Measurements from ENCODE around the gene TAAR2. TPM values are rescaled to one million over a fixed set of nuclear protein-coding genes. Genes with fewer than 3 reads are reported as not detected.

The TAAR2 gene
- total RNA-seq = not detected
- long read RNA-seq = 0 reads

DNA sequence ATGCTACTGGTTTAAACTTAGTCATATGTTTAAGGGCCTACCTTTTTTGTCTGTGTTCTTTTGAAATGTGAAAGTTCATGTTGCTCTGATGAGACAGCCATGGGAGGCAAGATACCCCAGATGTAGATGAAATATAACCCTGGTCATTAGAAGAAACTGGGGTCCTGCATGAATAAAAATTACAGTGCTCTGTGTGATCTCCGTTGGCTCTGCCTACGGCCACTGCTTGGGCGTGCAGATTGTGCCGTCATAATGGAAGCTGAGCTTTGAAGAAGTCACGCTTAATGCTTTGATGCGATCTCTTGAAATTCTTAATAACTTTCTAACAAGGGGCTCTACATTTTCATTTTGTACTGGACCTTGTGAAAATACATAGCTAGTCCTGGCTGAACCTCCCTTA is at the start of gene TAAR2:
TAAR2 (minus strand) TSS at position 101 of the 400 bp plus-strand sequence; CDS start at position 101, 0 bp downstream.
- Histone ChIP-seq H3K36me3 (no peaks in the 10 kb centered on the region), H3K27ac (no peak within 1 kb of the TSS), H3K4me1 (no peaks in the 10 kb centered on the region), H3K9me3 (no peaks in the 10 kb centered on the region), H3K4me3 (no peak within 1 kb of the TSS), H3K27me3 (no peaks in the 10 kb centered on the region)
- intact Hi-C loops (cut with DNase I) = no loop called here
- ATAC-seq = no peak
- WGBS (ENCODE audit: insufficient coverage, low coverage, low lambda C conversion rate, missing lambda C conversion rate) = 94% methylated on average over 2 of the region's 6 CpGs
- TF ChIP-seq POLR2A (IDR thresholded peaks at IDR 0.05) (no peak), CTCF (IDR thresholded peaks at IDR 0.05) (no peak)
- no peak for DNase-seq

DNA sequence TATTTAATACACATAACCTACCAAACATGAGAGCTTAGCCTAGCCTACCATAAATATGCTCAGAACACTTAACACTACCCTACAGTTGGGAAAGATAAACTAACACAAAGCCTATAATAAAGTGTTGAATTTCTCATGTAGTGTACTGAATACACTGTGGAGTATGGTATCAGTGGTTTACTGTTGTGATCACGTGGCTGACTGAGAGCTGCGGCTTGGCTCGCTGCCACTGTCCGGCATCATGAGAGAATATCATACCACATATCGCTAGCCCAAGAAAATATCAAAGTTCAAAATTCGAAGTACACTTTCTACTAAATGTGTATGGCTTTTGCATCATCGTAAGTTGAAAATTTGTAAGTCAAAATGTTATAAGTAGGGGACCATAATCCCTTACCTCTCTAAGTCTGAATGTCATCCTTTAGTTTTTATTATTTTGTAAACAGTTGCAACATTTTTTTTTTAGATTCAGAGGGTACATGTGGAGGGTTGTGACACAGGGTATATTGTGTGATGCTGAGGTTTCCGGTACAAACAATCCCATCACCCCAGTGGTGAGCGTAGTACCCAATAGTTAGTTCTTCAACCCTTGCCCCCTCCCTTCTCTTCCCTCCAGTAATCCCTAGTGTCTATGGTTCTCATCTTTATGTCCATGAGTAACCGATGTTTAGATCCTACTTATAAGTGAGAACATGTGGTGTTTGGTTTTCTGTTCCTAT is 49.5 kb upstream of the TAAR2 start:
- Histone ChIP-seq H3K36me3 (no peaks in the 10 kb centered on the region), H3K27ac (no peak overlapping the region), H3K27me3 (no peaks in the 10 kb centered on the region), H3K4me3 (no peak overlapping the region), H3K9me3 (no peaks in the 10 kb centered on the region), H3K4me1 (peaks cover 0 to 21% (median 7%) of the 10 kb centered on the region in 4 donors)
- 58% methylated on average over 10 of the region's 10 CpGs for WGBS (ENCODE audit: insufficient coverage, low coverage, low lambda C conversion rate, missing lambda C conversion rate)
- intact Hi-C loops (cut with DNase I) = loop anchor here in 1 of 2 donors (10.0 kb wide), 1 partner anchor 101 kb away; no protein-coding TSS in a partner anchor
- TF ChIP-seq CTCF (IDR thresholded peaks at IDR 0.05) (no peak), POLR2A (IDR thresholded peaks at IDR 0.05) (no peak)
- DNase-seq = peak in 1 of 3 donors; percentile 24
- ATAC-seq = peak in 1 of 4 donors; percentile 39

DNA sequence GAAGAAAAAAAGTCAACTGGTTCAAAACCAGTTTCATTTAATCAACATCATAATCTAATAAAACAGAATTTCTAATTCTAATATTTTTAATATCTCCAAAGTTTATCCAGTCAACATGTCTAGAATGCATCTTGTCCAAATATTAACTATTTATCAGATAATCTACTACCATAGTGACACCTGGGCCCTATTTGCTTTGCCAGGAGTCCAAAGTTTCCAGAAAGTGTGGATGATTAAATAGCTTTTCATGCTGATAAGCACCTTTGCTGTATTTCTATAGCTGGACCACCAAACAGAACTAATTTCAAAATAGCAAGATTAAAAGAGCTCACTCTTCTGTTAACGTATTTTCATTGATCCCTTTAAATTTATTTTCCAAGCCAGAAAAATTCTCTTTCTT is 47.2 kb upstream of the TAAR2 start:
- H3K27ac ChIP-seq = peak overlapping the region in 1 of 3 donors; percentile 10
- H3K4me1 ChIP-seq = peaks cover 0 to 21% (median 7%) of the 10 kb centered on the region in 4 donors
- H3K36me3 ChIP-seq = no peaks in the 10 kb centered on the region
- ATAC-seq (peak; percentile 21 to 72 (median 62)), DNase-seq (no peak)
- H3K27me3 ChIP-seq = no peaks in the 10 kb centered on the region
- intact Hi-C loops (cut with DNase I) = loop anchor here in 1 of 2 donors (10.0 kb wide), 1 partner anchor 104 kb away; no protein-coding TSS in a partner anchor
- TF ChIP-seq POLR2A (IDR thresholded peaks at IDR 0.05) (no peak), CTCF (IDR thresholded peaks at IDR 0.05) (no peak)
- no peak overlapping the region for H3K4me3 ChIP-seq
- 29% methylated on average over 1 of the region's 1 CpG for WGBS (ENCODE audit: insufficient coverage, low coverage, low lambda C conversion rate, missing lambda C conversion rate)
- H3K9me3 ChIP-seq = no peaks in the 10 kb centered on the region

DNA sequence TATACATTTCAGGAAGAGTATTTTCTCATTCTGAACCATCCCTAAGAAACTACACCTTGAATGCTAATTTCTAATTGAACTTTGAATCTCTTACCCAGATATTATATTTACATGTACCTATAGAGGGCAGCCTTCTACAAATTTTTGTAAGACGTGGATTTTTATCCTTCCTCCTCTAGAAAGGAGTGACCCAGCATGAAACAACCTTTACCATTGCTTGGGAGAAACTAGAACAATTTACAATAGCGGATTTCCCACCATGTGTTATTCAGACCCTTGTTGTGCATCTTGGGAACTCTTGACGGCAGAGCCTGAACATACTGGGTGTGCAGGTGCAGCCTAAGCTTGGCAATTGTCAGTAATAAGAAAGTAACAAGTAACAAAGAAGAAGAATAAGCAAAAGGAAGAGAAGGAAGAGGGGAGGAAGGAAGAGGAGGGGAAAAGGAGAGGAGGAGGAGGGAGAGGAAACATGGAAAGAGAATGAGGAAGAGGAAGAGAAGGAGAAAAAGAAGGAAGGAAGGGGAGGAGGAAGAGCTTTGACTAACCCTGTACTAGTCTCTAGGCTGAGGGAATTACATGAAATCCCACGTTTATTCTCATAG is 45.7 kb upstream of the TAAR2 start:
- Histone ChIP-seq H3K27me3 (no peaks in the 10 kb centered on the region), H3K27ac (peak overlapping the region in 1 of 3 donors; percentile 6), H3K4me1 (peaks cover 0 to 21% (median 7%) of the 10 kb centered on the region in 4 donors), H3K4me3 (no peak overlapping the region), H3K9me3 (no peaks in the 10 kb centered on the region), H3K36me3 (no peaks in the 10 kb centered on the region)
- WGBS (ENCODE audit: insufficient coverage, low coverage, low lambda C conversion rate, missing lambda C conversion rate) = 0% methylated on average over 4 of the region's 4 CpGs
- intact Hi-C loops (cut with DNase I) = loop anchor here in 1 of 2 donors (10.0 kb wide), 1 partner anchor 105 kb away; no protein-coding TSS in a partner anchor
- no peak for DNase-seq
- TF ChIP-seq POLR2A (IDR thresholded peaks at IDR 0.05) (no peak), CTCF (IDR thresholded peaks at IDR 0.05) (peak; percentile 44 to 61 (median 54))
- ATAC-seq = peak; percentile 85 to 94 (median 88)

Data from right lobe of liver (tissue), 6 donors.